ENCODE data around the gene CABLES2.

DNA sequence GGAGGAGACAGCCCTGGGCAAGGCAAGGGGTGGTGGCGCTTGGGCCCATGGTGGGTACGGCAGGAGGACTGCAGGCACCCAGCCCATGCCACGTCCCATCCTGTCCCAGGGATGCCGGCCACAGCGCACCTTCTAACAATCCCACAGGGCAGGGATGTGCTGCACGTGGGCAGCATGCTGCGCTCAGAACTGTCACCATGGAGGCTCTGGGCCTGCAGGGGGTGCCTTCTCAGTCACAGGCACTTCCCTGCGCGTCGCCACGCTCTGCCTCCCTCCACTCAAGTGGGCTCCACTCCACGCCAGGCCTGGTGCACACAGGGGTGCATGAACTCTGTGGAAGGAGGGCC lies 2.4 kb downstream of the CABLES2 start:
- no peak for TF ChIP-seq EZH2phosphoT487 (IDR thresholded peaks at IDR 0.05; ENCODE audit: low read depth)
- TF ChIP-seq, protein P1, sequence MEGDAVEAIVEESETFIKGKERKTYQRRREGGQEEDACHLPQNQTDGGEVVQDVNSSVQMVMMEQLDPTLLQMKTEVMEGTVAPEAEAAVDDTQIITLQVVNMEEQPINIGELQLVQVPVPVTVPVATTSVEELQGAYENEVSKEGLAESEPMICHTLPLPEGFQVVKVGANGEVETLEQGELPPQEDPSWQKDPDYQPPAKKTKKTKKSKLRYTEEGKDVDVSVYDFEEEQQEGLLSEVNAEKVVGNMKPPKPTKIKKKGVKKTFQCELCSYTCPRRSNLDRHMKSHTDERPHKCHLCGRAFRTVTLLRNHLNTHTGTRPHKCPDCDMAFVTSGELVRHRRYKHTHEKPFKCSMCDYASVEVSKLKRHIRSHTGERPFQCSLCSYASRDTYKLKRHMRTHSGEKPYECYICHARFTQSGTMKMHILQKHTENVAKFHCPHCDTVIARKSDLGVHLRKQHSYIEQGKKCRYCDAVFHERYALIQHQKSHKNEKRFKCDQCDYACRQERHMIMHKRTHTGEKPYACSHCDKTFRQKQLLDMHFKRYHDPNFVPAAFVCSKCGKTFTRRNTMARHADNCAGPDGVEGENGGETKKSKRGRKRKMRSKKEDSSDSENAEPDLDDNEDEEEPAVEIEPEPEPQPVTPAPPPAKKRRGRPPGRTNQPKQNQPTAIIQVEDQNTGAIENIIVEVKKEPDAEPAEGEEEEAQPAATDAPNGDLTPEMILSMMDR (IDR thresholded peaks at IDR 0.05; ENCODE audit: low read depth, low read length), result no peak
